Uterus (tissue), 2 donors: Measurements from ENCODE around the gene UBASH3A.

Source experiments
- POLR2A ChIP-seq, 2 donors: fragments of 450-650 bp; IDR thresholded peaks; one replicate each; pipeline ENCODE4 v1.6.1; 2016; ENCODE audit warnings: antibody characterized with exemption in 2 of 2, mild to moderate bottlenecking in 1 of 2, moderate library complexity in 1 of 2
- TF ChIP-seq, protein P1 (sequence below), 4 experiments: fragments of 200-600 bp in 2 of 4; fragments of 450-650 bp in 2 of 4; sonication (generic) in 2 of 4; IDR thresholded peaks; one replicate each; pipeline ENCODE4 v1.5.1; 2016 to 2019; ENCODE audit warnings: antibody characterized with exemption in 4 of 4, mild to moderate bottlenecking in 2 of 4, moderate library complexity in 1 of 4

DNA sequence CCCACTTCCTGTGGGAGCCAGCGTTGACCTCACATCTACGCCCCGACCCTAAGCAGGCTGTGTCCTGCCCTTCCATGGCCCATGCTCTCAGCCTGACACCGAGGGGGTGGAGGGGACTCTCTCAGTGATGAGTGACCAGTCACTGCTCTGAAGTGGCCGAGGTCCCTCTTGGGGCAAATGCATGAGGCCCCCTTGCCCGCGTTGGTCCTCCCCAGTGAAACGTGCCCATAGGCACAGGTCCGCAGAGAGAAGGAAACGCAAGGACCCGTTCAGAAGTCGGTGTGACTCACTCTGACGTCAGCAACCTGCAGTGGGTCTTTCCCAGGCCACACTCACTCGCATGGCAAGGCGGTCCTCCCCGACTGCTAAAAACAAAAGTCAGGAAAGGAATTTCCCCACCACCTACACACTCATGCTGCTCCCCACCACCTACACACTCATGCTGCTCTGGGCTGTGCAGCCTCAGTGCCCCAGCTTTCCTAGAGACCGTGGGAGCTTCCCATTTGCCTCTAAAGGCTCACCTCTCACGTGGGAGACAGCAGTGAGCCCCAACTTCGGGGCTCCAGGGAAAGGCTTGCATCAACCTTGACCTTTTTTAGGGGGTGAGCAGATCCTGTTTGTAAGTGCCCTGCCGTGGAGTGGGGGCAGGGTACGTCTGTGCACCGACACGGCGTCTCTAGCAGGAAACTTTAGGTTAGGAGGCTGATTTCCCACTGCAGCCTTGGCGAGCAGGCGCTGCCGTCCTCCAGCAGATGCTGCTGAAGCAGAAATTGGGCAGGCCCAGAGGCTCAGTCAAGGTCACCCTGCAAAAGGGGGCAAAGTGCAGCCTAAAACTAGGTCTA lies 11.4 kb downstream of the UBASH3A start:
- no peak for TF ChIP-seq POLR2A (IDR thresholded peaks at IDR 0.05)
- TF ChIP-seq, protein P1, sequence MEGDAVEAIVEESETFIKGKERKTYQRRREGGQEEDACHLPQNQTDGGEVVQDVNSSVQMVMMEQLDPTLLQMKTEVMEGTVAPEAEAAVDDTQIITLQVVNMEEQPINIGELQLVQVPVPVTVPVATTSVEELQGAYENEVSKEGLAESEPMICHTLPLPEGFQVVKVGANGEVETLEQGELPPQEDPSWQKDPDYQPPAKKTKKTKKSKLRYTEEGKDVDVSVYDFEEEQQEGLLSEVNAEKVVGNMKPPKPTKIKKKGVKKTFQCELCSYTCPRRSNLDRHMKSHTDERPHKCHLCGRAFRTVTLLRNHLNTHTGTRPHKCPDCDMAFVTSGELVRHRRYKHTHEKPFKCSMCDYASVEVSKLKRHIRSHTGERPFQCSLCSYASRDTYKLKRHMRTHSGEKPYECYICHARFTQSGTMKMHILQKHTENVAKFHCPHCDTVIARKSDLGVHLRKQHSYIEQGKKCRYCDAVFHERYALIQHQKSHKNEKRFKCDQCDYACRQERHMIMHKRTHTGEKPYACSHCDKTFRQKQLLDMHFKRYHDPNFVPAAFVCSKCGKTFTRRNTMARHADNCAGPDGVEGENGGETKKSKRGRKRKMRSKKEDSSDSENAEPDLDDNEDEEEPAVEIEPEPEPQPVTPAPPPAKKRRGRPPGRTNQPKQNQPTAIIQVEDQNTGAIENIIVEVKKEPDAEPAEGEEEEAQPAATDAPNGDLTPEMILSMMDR (IDR thresholded peaks at IDR 0.05): no peak
